ENCODE measurements around the gene RNF4. TPM values are rescaled to one million over a fixed set of nuclear protein-coding genes. Genes with fewer than 3 reads are reported as not detected.

Gene RNF4
- total and polyA plus RNA-seq, 9 donors = 27.0 to 72.1 (median 47.1) TPM

- Histone ChIP-seq H3K4me1 (ENCODE audit: insufficient read depth) (no peaks in the 10 kb centered on the region), H3K27ac (no peak overlapping the region), H3K27me3 (no peaks in the 10 kb centered on the region), H3K4me3 (no peak overlapping the region), H3K36me3 (no peaks in the 10 kb centered on the region), H3K9me3 (no peaks in the 10 kb centered on the region)
- TF ChIP-seq POLR2A (IDR thresholded peaks at IDR 0.05) (no peak), EP300 (IDR thresholded peaks at IDR 0.05) (no peak), CTCF (IDR thresholded peaks at IDR 0.05) (no peak)
- intact Hi-C loops (cut with DNase I) = loop anchor here in 2 of 4 donors (5.0 to 10.0 kb wide), 2 partner anchors 227 to 229 kb away; no protein-coding TSS in a partner anchor
- no peak for DNase-seq
- 90 to 95% (median 93%) methylated on average over 7 of the region's 7 CpGs for WGBS, 3 donors
Observed at GRCh38 chr4:2443956-2444740, 24.8 kb upstream of the RNF4 start.

- Histone ChIP-seq H3K27me3 (no peaks in the 10 kb centered on the region), H3K9me3 (no peaks in the 10 kb centered on the region), H3K27ac (no peak overlapping the region), H3K36me3 (no peaks in the 10 kb centered on the region), H3K4me1 (ENCODE audit: insufficient read depth) (no peaks in the 10 kb centered on the region), H3K4me3 (no peak overlapping the region)
- no peak for TF ChIP-seq EP300 (IDR thresholded peaks at IDR 0.05)
- no peak for TF ChIP-seq POLR2A (IDR thresholded peaks at IDR 0.05)
- no peak for TF ChIP-seq CTCF (IDR thresholded peaks at IDR 0.05)
- 93 to 95% (median 94%) methylated on average over 9 of the region's 9 CpGs for WGBS, 3 donors
- intact Hi-C loops (cut with DNase I) = loop anchor here in 1 of 4 donors (10.0 kb wide), 1 partner anchor 230 kb away; no protein-coding TSS in a partner anchor
- DNase-seq = no peak
Observed at GRCh38 chr4:2445130-2445529, 23.8 kb upstream of the RNF4 start.

GRCh38 chr4:2445571-2445970, 23.3 kb upstream of the RNF4 start:
- Histone ChIP-seq H3K9me3 (no peaks in the 10 kb centered on the region), H3K4me1 (ENCODE audit: insufficient read depth) (no peaks in the 10 kb centered on the region), H3K27ac (no peak overlapping the region), H3K36me3 (no peaks in the 10 kb centered on the region), H3K4me3 (no peak overlapping the region), H3K27me3 (no peaks in the 10 kb centered on the region)
- no peak for DNase-seq
- TF ChIP-seq POLR2A (IDR thresholded peaks at IDR 0.05) (no peak), EP300 (IDR thresholded peaks at IDR 0.05) (no peak), CTCF (IDR thresholded peaks at IDR 0.05) (no peak)
- WGBS, 3 donors = 86 to 91% (median 89%) methylated on average over 6 of the region's 6 CpGs
- intact Hi-C loops (cut with DNase I) = loop anchor here in 1 of 4 donors (10.0 kb wide), 1 partner anchor 231 kb away; no protein-coding TSS in a partner anchor

GRCh38 chr4:2446656-2447564, 22.0 kb upstream of the RNF4 start:
- Histone ChIP-seq H3K36me3 (no peaks in the 10 kb centered on the region), H3K4me1 (ENCODE audit: insufficient read depth) (no peaks in the 10 kb centered on the region), H3K9me3 (no peaks in the 10 kb centered on the region), H3K27ac (no peak overlapping the region), H3K27me3 (no peaks in the 10 kb centered on the region), H3K4me3 (no peak overlapping the region)
- TF ChIP-seq POLR2A (IDR thresholded peaks at IDR 0.05) (no peak), CTCF (IDR thresholded peaks at IDR 0.05) (no peak), EP300 (IDR thresholded peaks at IDR 0.05) (no peak)
- 90% methylated on average over 3 of the region's 3 CpGs for WGBS, 3 donors
- intact Hi-C loops (cut with DNase I) = loop anchor here in 1 of 4 donors (10.0 kb wide), 1 partner anchor 232 kb away; no protein-coding TSS in a partner anchor
- no peak for DNase-seq
